ENCODE data around the gene RAD51B. TPM values are rescaled to one million over a fixed set of nuclear protein-coding genes. Genes with fewer than 3 reads are reported as not detected.
"Not testable (repeated sequence)": the region's sequence is repeated elsewhere in the genome, so short reads cannot be mapped to it uniquely, and the experiment has no call there.

The RAD51B gene
- total RNA-seq, 1 donor from 2014 or later, result 38.6 TPM

DNA sequence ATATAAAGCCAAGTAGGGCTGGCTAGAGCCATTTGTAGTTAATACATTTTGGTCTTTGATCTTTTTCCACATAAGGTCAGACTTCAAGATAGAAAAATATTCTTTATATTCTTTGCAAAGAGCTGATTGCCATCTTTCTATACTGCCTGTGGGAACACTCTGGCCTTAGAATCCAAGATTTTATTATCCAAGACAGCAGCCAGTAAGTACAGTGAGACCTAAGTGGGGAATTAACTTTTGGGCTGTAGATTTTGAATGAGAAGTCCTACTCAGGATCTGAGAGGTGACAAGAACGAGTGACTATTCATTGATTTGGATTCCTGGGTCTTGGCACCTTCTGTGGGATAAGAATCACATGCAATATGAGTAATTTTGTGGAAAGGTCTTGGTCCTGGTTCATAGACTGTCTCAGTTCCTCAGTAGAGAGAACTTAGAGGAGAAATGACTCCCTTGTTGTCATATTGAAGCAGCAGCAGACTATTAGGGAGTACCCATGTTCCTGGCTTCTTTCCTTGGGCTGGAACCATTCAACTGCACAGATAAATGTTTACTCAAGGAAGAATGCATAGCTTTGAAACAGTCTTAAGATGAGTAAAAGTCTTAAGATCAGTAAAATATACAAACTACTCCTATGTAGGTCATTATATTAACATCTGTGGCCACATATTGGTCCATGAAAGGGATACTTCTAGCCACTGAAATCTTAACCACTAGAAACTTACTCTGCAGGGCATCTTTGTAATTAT lies 353.8 kb downstream of the RAD51B start:
- no peak overlapping the region for H3K4me3 ChIP-seq (ENCODE audit: low read length in 3 of 3)
- H3K9ac ChIP-seq (ENCODE audit: low read depth in 1 of 3, low read length in 3 of 3), result no peak overlapping the region
- H3K27me3 ChIP-seq (ENCODE audit: control insufficient read depth in 3 of 3, insufficient read depth in 3 of 3, low read length in 3 of 3), result no peaks in the 10 kb centered on the region
- H3K36me3 ChIP-seq (ENCODE audit: control insufficient read depth in 3 of 3, insufficient read depth in 3 of 3, low read length in 3 of 3), result no peaks in the 10 kb centered on the region
- no peak overlapping the region for H3K27ac ChIP-seq (ENCODE audit: low read depth, low read length)
- no peaks in the 10 kb centered on the region for H3K4me1 ChIP-seq (ENCODE audit: control insufficient read depth in 3 of 3, insufficient read depth in 3 of 3, low read length in 3 of 3)
- no peaks in the 10 kb centered on the region for H3K9me3 ChIP-seq (ENCODE audit: control insufficient read depth in 3 of 3, low read length in 3 of 3)

DNA sequence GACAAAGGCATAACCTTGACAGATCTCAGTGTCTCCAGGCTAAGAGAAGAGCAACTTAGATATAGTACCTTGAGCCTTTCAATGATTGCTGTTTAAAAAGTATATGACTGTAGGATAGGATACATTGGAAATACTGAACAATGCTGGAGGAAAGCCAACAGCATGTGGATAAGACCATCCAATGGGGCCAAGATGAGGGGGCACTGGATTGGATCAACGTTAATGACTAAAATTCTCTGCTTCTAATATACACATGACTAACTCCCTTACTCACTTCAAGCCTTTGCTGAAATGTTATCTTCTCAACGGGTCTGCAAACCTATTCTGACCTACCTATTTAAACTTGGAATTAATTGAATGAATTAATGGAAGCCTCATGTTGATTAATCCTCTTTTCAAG lies 354.9 kb downstream of the RAD51B start:
- no peak overlapping the region for H3K4me3 ChIP-seq (ENCODE audit: low read length in 3 of 3)
- no peak overlapping the region for H3K9ac ChIP-seq (ENCODE audit: low read depth in 1 of 3, low read length in 3 of 3)
- H3K4me1 ChIP-seq (ENCODE audit: control insufficient read depth in 3 of 3, insufficient read depth in 3 of 3, low read length in 3 of 3), result no peaks in the 10 kb centered on the region
- no peaks in the 10 kb centered on the region for H3K9me3 ChIP-seq (ENCODE audit: control insufficient read depth in 3 of 3, low read length in 3 of 3)
- H3K36me3 ChIP-seq (ENCODE audit: control insufficient read depth in 3 of 3, insufficient read depth in 3 of 3, low read length in 3 of 3), result no peaks in the 10 kb centered on the region
- no peaks in the 10 kb centered on the region for H3K27me3 ChIP-seq (ENCODE audit: control insufficient read depth in 3 of 3, insufficient read depth in 3 of 3, low read length in 3 of 3)
- no peak overlapping the region for H3K27ac ChIP-seq (ENCODE audit: low read depth, low read length)

- Histone ChIP-seq H3K27me3 (ENCODE audit: control insufficient read depth in 3 of 3, insufficient read depth in 3 of 3, low read length in 3 of 3) (no peaks in the 10 kb centered on the region), H3K4me3 (ENCODE audit: low read length in 3 of 3) (no peak overlapping the region), H3K4me1 (ENCODE audit: control insufficient read depth in 3 of 3, insufficient read depth in 3 of 3, low read length in 3 of 3) (no peaks in the 10 kb centered on the region), H3K27ac (ENCODE audit: low read depth, low read length) (no peak overlapping the region), H3K9me3 (ENCODE audit: control insufficient read depth in 3 of 3, low read length in 3 of 3) (no peaks in the 10 kb centered on the region), H3K36me3 (ENCODE audit: control insufficient read depth in 3 of 3, insufficient read depth in 3 of 3, low read length in 3 of 3) (no peaks in the 10 kb centered on the region), H3K9ac (ENCODE audit: low read depth in 1 of 3, low read length in 3 of 3) (no peak overlapping the region)
These were observed 357.1 kb downstream of the RAD51B start for GRCh38 chr14:68176687-68177086.

DNA sequence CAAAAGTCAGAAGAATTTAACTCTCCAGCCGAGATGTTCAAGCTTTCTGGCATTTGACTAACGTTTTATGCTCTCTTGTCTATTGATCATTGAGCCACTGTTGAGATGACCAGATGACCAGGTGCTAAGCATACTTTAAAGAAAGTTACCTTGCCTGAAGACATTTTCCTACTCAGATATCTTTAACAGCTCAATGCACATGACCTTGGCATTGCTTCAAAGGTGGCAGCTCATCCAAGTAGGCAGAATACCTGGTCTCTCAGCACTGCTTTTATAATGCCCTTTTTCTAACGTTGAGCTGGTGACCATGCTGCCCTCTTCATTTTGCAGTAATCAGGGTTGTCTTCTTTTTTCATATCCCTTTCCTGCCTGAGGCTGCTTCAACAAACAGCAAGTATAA lies 358.1 kb downstream of the RAD51B start:
- no peaks in the 10 kb centered on the region for H3K27me3 ChIP-seq (ENCODE audit: control insufficient read depth in 3 of 3, insufficient read depth in 3 of 3, low read length in 3 of 3)

DNA sequence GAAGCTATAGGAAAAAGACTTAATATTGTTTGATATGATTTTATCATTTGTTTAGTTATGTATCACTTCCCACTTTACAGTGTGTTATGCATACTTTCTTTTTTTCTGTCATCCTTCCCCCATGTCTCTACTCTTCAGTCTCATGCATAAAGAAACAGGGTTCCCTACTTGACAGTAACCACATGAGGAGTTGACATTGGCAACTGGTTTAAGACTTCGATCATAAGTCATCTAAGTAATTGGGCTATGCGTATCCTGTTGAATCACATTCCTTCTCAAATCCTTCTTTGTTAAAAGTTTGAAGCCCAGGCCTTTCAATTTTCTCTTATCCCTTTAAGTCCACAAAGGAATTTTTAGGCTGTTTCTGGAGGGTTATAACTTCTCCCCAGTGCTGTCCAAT lies 358.7 kb downstream of the RAD51B start:
- Histone ChIP-seq H3K4me1 (ENCODE audit: control insufficient read depth in 3 of 3, insufficient read depth in 3 of 3, low read length in 3 of 3) (peaks cover 0 to 3% (median 0%) of the 10 kb centered on the region in 3 donors), H3K9ac (ENCODE audit: low read depth in 1 of 3, low read length in 3 of 3) (no peak overlapping the region), H3K27ac (ENCODE audit: low read depth, low read length) (no peak overlapping the region), H3K4me3 (ENCODE audit: low read length in 3 of 3) (no peak overlapping the region), H3K27me3 (ENCODE audit: control insufficient read depth in 3 of 3, insufficient read depth in 3 of 3, low read length in 3 of 3) (no peaks in the 10 kb centered on the region), H3K9me3 (ENCODE audit: control insufficient read depth in 3 of 3, low read length in 3 of 3) (no peaks in the 10 kb centered on the region), H3K36me3 (ENCODE audit: control insufficient read depth in 3 of 3, insufficient read depth in 3 of 3, low read length in 3 of 3) (no peaks in the 10 kb centered on the region)

More for the DNA sequence above, 358.1 kb downstream of the RAD51B start:
- Histone ChIP-seq H3K27ac (ENCODE audit: low read depth, low read length) (no peak overlapping the region), H3K36me3 (ENCODE audit: control insufficient read depth in 3 of 3, insufficient read depth in 3 of 3, low read length in 3 of 3) (no peaks in the 10 kb centered on the region), H3K4me3 (ENCODE audit: low read length in 3 of 3) (no peak overlapping the region), H3K9ac (ENCODE audit: low read depth in 1 of 3, low read length in 3 of 3) (no peak overlapping the region), H3K9me3 (ENCODE audit: control insufficient read depth in 3 of 3, low read length in 3 of 3) (no peaks in the 10 kb centered on the region), H3K4me1 (ENCODE audit: control insufficient read depth in 3 of 3, insufficient read depth in 3 of 3, low read length in 3 of 3) (peaks cover 0 to 3% (median 0%) of the 10 kb centered on the region in 3 donors)

DNA sequence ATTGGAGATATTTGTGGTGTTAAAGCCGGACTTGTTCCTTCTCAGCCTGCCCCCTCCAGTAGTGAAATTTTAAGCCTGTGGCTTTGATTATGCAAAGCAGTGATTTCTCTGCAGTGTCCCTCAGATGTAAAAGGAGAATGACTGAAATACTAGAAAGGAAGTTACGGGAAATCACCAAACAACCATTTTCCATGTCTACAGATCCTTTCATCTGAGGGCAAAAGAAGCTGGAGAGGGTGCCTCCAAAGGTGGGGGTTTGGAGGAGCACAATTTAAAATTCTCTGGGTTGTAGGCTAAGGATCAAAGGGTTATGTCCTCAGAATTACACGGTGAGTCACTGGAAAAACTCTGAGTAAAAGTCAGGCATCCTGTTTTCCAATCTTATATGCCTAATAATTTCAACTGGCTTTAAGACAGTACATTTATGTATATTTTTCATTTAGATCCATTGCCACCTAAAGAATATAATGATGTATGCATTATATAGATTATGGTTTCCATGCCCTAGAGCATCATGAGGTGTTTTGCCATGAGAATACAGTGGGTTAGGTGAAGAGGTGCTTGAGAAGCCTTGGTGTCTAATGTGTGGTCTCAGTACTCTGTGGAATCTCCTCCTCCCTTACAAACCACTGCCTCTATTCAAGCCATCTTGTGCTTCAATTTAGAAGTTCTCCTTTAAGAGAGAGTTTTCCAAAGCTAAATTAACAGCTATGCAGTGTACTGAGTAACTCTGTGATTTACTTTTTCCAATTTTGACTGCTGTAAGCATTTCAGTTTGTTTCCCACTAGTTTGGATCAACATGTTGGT lies 362.1 kb downstream of the RAD51B start:
- H3K4me3 ChIP-seq (ENCODE audit: low read length in 3 of 3), result no peak overlapping the region
- H3K27me3 ChIP-seq (ENCODE audit: control insufficient read depth in 3 of 3, insufficient read depth in 3 of 3, low read length in 3 of 3), result no peaks in the 10 kb centered on the region
- peaks cover 0 to 3% (median 0%) of the 10 kb centered on the region in 3 donors for H3K4me1 ChIP-seq (ENCODE audit: control insufficient read depth in 3 of 3, insufficient read depth in 3 of 3, low read length in 3 of 3)
- H3K27ac ChIP-seq (ENCODE audit: low read depth, low read length), result no peak overlapping the region
- no peak overlapping the region for H3K9ac ChIP-seq (ENCODE audit: low read depth in 1 of 3, low read length in 3 of 3)
- no peaks in the 10 kb centered on the region for H3K36me3 ChIP-seq (ENCODE audit: control insufficient read depth in 3 of 3, insufficient read depth in 3 of 3, low read length in 3 of 3)
- no peaks in the 10 kb centered on the region for H3K9me3 ChIP-seq (ENCODE audit: control insufficient read depth in 3 of 3, low read length in 3 of 3)

GRCh38 chr14:68182492-68182891 lies 362.9 kb downstream of the RAD51B start:
- no peaks in the 10 kb centered on the region for H3K27me3 ChIP-seq (ENCODE audit: control insufficient read depth in 3 of 3, insufficient read depth in 3 of 3, low read length in 3 of 3)
- H3K36me3 ChIP-seq (ENCODE audit: control insufficient read depth in 3 of 3, insufficient read depth in 3 of 3, low read length in 3 of 3), result no peaks in the 10 kb centered on the region
- peaks cover 0 to 3% (median 0%) of the 10 kb centered on the region in 3 donors for H3K4me1 ChIP-seq (ENCODE audit: control insufficient read depth in 3 of 3, insufficient read depth in 3 of 3, low read length in 3 of 3)
- no peak overlapping the region for H3K27ac ChIP-seq (ENCODE audit: low read depth, low read length)
- H3K4me3 ChIP-seq (ENCODE audit: low read length in 3 of 3), result no peak overlapping the region
- no peak overlapping the region for H3K9ac ChIP-seq (ENCODE audit: low read depth in 1 of 3, low read length in 3 of 3)
- no peaks in the 10 kb centered on the region for H3K9me3 ChIP-seq (ENCODE audit: control insufficient read depth in 3 of 3, low read length in 3 of 3)

GRCh38 chr14:68186500-68187276 lies 367.1 kb downstream of the RAD51B start:
- not testable (repeated sequence) for H3K27ac ChIP-seq (ENCODE audit: low read depth, low read length); H3K4me3 ChIP-seq (ENCODE audit: low read length in 3 of 3); H3K36me3 ChIP-seq (ENCODE audit: control insufficient read depth in 3 of 3, insufficient read depth in 3 of 3, low read length in 3 of 3); H3K9me3 ChIP-seq (ENCODE audit: control insufficient read depth in 3 of 3, low read length in 3 of 3); H3K4me1 ChIP-seq (ENCODE audit: control insufficient read depth in 3 of 3, insufficient read depth in 3 of 3, low read length in 3 of 3); H3K27me3 ChIP-seq (ENCODE audit: control insufficient read depth in 3 of 3, insufficient read depth in 3 of 3, low read length in 3 of 3); H3K9ac ChIP-seq (ENCODE audit: low read depth in 1 of 3, low read length in 3 of 3)

DNA sequence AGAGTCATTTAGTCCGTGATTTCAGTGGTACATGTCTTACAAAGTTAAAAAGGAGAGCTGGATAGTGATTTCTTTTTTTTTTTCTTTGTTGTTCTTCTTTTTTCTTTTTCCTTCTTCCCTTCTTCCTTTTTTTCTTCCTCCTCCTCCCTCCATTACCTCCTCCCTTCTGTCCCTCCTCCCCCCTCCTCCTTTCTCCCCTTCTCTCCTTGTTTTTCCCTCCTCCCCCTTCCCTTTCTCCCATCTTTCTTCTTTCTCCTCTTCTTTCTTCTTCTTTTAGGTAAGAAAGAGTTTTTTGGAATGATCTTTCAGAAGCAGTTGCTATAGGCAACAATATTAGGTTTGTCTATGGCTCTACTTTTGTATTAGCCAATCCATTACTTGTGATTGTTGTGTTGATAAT lies 368.6 kb downstream of the RAD51B start:
- Histone ChIP-seq H3K4me3 (ENCODE audit: low read length in 3 of 3) (no peak overlapping the region), H3K9me3 (ENCODE audit: control insufficient read depth in 3 of 3, low read length in 3 of 3) (no peaks in the 10 kb centered on the region), H3K27ac (ENCODE audit: low read depth, low read length) (no peak overlapping the region), H3K36me3 (ENCODE audit: control insufficient read depth in 3 of 3, insufficient read depth in 3 of 3, low read length in 3 of 3) (no peaks in the 10 kb centered on the region), H3K9ac (ENCODE audit: low read depth in 1 of 3, low read length in 3 of 3) (no peak overlapping the region), H3K27me3 (ENCODE audit: control insufficient read depth in 3 of 3, insufficient read depth in 3 of 3, low read length in 3 of 3) (no peaks in the 10 kb centered on the region), H3K4me1 (ENCODE audit: control insufficient read depth in 3 of 3, insufficient read depth in 3 of 3, low read length in 3 of 3) (peaks cover 8 to 13% (median 11%) of the 10 kb centered on the region in 3 donors)
